Calu3 (cell line): ENCODE results near the gene TMIGD3. TPM values are rescaled to one million over a fixed set of nuclear protein-coding genes. Genes with fewer than 3 reads are reported as not detected.

Source experiments
- BruUV-seq: library from RNA; stranded (reverse); fragments of 400-500 nt; replicated peaks from 2 replicates; lab custom pipeline; 2021; lab: Mats Ljungman, UMichigan
- CTCF ChIA-PET: fragments of 300-600 bp; sonication (Branson Sonifier 250); formaldehyde crosslinking; loops from one replicate; lab custom pipeline; 2022; ENCODE audit warnings: antibody characterized with exemption; lab: Charles Lee
- DNase-seq: peaks from one replicate; pipeline ENCODE4 v3.0.0; 2022
- H3K27ac Mint-ChIP-seq: one replicate; pipeline ENCODE4 v1.8.0; 2022; ENCODE audit warnings: mixed read lengths; ENCODE audit not compliant: unreplicated experiment
- H3K27me3 Mint-ChIP-seq: one replicate; pipeline ENCODE4 v1.8.0; 2022; ENCODE audit warnings: mixed read lengths; ENCODE audit not compliant: unreplicated experiment
- H3K36me3 Mint-ChIP-seq: one replicate; pipeline ENCODE4 v1.8.0; 2022; ENCODE audit warnings: mild to moderate bottlenecking, moderate library complexity, mixed read lengths; ENCODE audit not compliant: insufficient read depth, unreplicated experiment
- H3K4me1 Mint-ChIP-seq: one replicate; pipeline ENCODE4 v1.8.0; 2022; ENCODE audit warnings: mild to moderate bottlenecking, low read depth, mixed read lengths; ENCODE audit not compliant: unreplicated experiment
- H3K4me3 Mint-ChIP-seq: one replicate; pipeline ENCODE4 v1.8.0; 2022; ENCODE audit warnings: mild to moderate bottlenecking, low read depth, moderate library complexity, mixed read lengths; ENCODE audit not compliant: unreplicated experiment
- H3K9me3 Mint-ChIP-seq: one replicate; pipeline ENCODE4 v1.8.0; 2022; ENCODE audit warnings: low read depth, mixed read lengths; ENCODE audit not compliant: unreplicated experiment
- CTCF ChIP-seq: fragments of 200-600 bp; IDR thresholded peaks from one replicate; pipeline ENCODE4 v1.8.0; 2022; ENCODE audit warnings: antibody characterized with exemption; ENCODE audit not compliant: unreplicated experiment
- intact Hi-C: fragments of 100-400 bp; cut with micrococcal nuclease; formaldehyde crosslinking; loops from one replicate; pipeline ENCODE4 v1.10.0; 2022; ENCODE audit not compliant: unreplicated experiment
- total RNA-seq: library from RNA; stranded (reverse); gene quantifications from 2 replicates; pipeline ENCODE4 v1.2.3, GENCODE V29; 2022

The TMIGD3 gene
- total RNA-seq, 1 experiment from 2014 or later: not detected

DNA sequence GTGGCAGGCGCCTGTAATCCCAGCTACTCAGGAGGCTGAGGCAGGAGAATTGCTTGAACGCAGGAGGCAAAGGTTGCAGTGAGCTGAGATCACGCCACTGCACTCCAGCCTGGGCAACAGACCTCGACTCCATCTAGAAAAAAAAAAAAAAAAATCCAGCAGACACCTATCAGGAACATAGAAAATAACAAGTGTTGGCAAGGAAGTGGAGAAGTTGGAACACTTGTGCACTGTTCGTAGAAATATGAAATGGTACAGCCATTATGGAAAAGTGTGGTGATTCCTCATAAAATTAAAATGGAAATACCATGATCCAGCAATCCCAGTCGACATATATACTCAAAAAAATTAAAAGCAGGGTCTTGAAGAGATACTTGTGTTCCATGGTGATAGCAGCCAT lies 41.7 kb downstream of the TMIGD3 start:
- intact Hi-C loops: no loop called here
- no TSS peak for BruUV-seq
- Mint-ChIP-seq H3K27me3 (no peaks in the 10 kb centered on the region), H3K27ac (no peak overlapping the region), H3K36me3 (peaks cover 17% of the 10 kb centered on the region), H3K4me3 (no peak overlapping the region), H3K9me3 (no peaks in the 10 kb centered on the region), H3K4me1 (peaks cover 12% of the 10 kb centered on the region)
- no peak for DNase-seq
- TF ChIP-seq CTCF: no peak
- CTCF ChIA-PET: interaction anchor here (0.7 kb wide), 1 partner anchor 308 kb away, joined by 4 read pairs; no protein-coding TSS in a partner anchor

DNA sequence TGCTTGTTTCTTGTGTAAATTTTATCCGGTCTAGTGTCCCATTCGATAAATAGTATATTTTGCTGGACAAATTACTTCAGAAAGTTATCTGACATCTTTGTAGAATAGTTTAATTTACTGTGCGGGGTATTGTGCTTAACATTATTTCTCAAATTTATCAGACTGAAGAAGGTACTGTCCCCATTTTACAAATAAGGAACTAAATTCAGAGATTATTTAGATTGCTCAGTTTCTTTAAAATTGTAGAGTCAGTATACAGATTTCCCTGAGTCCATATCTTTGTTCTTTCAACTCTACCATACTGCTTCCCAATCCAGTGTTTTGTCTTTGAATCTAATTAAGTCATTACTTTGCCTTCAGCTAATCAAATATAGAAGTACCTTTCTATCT lies 47.8 kb downstream of the TMIGD3 start:
- intact Hi-C loops: no loop called here
- peaks cover 20% of the 10 kb centered on the region for H3K36me3 Mint-ChIP-seq
- TF ChIP-seq CTCF: no peak
- BruUV-seq: no TSS peak
- H3K27me3 Mint-ChIP-seq: no peaks in the 10 kb centered on the region
- CTCF ChIA-PET: no interaction called here
- H3K4me1 Mint-ChIP-seq: peaks cover 11% of the 10 kb centered on the region
- H3K9me3 Mint-ChIP-seq: no peaks in the 10 kb centered on the region
- no peak overlapping the region for H3K4me3 Mint-ChIP-seq
- no peak for DNase-seq
- no peak overlapping the region for H3K27ac Mint-ChIP-seq

GRCh38 chr1:111454859-111455641 lies 48.4 kb downstream of the TMIGD3 start:
- H3K9me3 Mint-ChIP-seq: no peaks in the 10 kb centered on the region
- no peaks in the 10 kb centered on the region for H3K27me3 Mint-ChIP-seq
- no peak overlapping the region for H3K4me3 Mint-ChIP-seq
- H3K27ac Mint-ChIP-seq: no peak overlapping the region
- TF ChIP-seq CTCF: no peak
- intact Hi-C loops: no loop called here
- CTCF ChIA-PET: no interaction called here
- peaks cover 18% of the 10 kb centered on the region for H3K36me3 Mint-ChIP-seq
- no peak for DNase-seq
- H3K4me1 Mint-ChIP-seq: peaks cover 12% of the 10 kb centered on the region
- BruUV-seq: no TSS peak

DNA sequence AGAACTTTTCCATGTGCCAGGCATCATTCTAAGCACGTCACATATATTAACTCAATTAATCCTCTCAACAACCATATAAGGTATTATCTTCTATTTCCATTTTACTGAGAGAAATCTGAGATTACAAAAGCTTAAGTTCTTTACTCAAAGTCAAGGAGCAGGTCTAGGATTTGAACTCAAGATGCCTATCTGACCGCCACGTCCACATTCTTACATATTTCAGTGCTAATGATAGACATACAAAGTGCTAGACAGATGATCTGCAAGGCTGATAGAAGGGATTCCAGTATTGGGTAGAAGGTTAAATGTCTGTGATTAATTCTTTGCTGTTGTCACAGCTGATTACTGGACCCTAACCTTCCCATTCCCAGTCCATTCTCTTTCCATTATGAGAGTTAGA lies 49.7 kb downstream of the TMIGD3 start:
- Mint-ChIP-seq H3K4me1 (peaks cover 12% of the 10 kb centered on the region), H3K36me3 (peaks cover 32% of the 10 kb centered on the region), H3K27ac (no peak overlapping the region), H3K27me3 (no peaks in the 10 kb centered on the region), H3K4me3 (no peak overlapping the region), H3K9me3 (no peaks in the 10 kb centered on the region)
- DNase-seq: no peak
- intact Hi-C loops: no loop called here
- CTCF ChIA-PET: interaction anchor here (0.7 to 0.9 kb wide), 3 partner anchors 12 to 431 kb away, joined by 3 read pairs; no protein-coding TSS in a partner anchor
- BruUV-seq: no TSS peak
- no peak for TF ChIP-seq CTCF
